Measurements from ENCODE around the gene ICAM1. TPM values are rescaled to one million over a fixed set of nuclear protein-coding genes. Genes with fewer than 3 reads are reported as not detected.

The ICAM1 gene
- total and polyA plus RNA-seq, 2 of the 13 experiments (the other 11 are each of a cell fraction or from before 2014, with no cell fraction given) = 37.9 to 98.4 TPM

DNA sequence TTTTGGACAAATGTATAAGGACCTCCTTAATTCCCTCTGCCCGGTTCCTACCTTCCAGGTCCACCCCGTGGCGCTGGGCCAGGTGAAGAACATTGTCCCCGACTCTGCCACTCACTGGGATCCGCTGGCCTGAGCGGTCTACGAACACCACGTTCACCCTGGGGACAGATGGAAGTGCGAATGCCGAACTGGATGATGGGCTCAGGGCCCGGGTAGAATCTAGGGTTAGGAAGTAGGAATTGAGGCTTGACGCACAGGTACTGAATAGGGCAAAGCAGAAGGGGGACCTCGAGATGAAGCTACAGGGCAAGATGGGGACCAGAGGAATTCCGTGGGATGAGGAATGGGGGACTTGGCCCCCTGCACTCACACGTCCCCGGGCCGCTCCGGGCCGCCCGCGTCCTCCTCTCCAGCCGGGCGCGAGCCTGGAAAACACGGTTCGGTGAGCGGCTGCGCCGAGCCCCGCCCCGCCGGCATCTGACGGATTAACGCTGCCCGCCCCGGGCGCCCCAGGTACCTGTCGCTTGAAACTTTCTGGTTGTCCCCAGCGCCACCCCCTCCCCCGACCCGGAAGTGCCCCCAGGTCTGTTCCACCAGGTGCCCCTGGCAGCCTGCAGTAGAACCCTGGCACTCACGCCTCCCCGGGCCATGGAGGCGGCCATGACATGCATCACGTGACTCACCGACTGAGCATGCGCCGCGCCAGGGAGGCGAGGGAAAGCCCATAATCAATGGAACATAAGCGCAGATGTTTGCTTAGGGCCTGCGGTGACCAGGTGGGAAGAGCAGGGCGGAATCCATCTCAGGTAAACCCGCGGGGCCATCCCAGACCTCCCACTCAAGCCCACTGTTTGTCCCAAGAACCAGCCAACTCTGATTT lies 44.7 kb downstream of the ICAM1 start, which contains the start of gene FDX2 (continued):
- TF ChIP-seq TGIF2 (CRISPR knock-in tag; IDR thresholded peaks at IDR 0.05) (peak; percentile 82), JUN (CRISPR knock-in tag; IDR thresholded peaks at IDR 0.05) (no peak), ZFP62 (CRISPR knock-in tag; IDR thresholded peaks at IDR 0.05) (no peak), NR2C2 (CRISPR knock-in tag; IDR thresholded peaks at IDR 0.05; ENCODE audit: borderline replicate concordance) (peak; percentile 91), ZNF615 (CRISPR knock-in tag; IDR thresholded peaks at IDR 0.05; ENCODE audit: borderline replicate concordance) (no peak), ZNF687 (CRISPR knock-in tag; IDR thresholded peaks at IDR 0.05) (peak; percentile 91), MLX (CRISPR knock-in tag; IDR thresholded peaks at IDR 0.05) (peak; percentile 72), ZNF10 (CRISPR knock-in tag; IDR thresholded peaks at IDR 0.05; ENCODE audit: borderline replicate concordance, low read depth) (no peak), POLR2AphosphoS5 (IDR thresholded peaks at IDR 0.05; ENCODE audit: low read depth, low read length) (peak; percentile 83), PCBP2 (optimal IDR thresholded peaks at IDR 0.05; ENCODE audit: low read depth, low read length, poor library complexity, severe bottlenecking) (no peak), KDM5B (CRISPR knock-in tag; IDR thresholded peaks at IDR 0.05; ENCODE audit: borderline replicate concordance) (no peak), CENPT (CRISPR knock-in tag; IDR thresholded peaks at IDR 0.05; ENCODE audit: low read depth) (no peak), IRF2 (CRISPR knock-in tag; IDR thresholded peaks at IDR 0.05) (peak; percentile 38; the same call in 1 of the 2 replicates), MAF1 (CRISPR knock-in tag; IDR thresholded peaks at IDR 0.05; ENCODE audit: borderline replicate concordance) (peak; percentile 31; the same call in 1 of the 2 replicates), KDM2A (CRISPR knock-in tag; IDR thresholded peaks at IDR 0.05; ENCODE audit: borderline replicate concordance, low read depth) (peak; percentile 99), JARID2 (CRISPR knock-in tag; IDR thresholded peaks at IDR 0.05; ENCODE audit: insufficient replicate concordance) (peak; percentile 65), SMARCC2 (IDR thresholded peaks at IDR 0.05) (no peak), GFI1 (CRISPR knock-in tag; IDR thresholded peaks at IDR 0.05; ENCODE audit: borderline replicate concordance) (peak; percentile 33; the same call in 1 of the 2 replicates), ZNF605 (CRISPR knock-in tag; IDR thresholded peaks at IDR 0.05) (no peak)
- TF ChIP-seq, protein P1, sequence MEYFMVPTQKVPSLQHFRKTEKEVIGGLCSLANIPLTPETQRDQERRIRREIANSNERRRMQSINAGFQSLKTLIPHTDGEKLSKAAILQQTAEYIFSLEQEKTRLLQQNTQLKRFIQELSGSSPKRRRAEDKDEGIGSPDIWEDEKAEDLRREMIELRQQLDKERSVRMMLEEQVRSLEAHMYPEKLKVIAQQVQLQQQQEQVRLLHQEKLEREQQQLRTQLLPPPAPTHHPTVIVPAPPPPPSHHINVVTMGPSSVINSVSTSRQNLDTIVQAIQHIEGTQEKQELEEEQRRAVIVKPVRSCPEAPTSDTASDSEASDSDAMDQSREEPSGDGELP (IDR thresholded peaks at IDR 0.05; ENCODE audit: borderline replicate concordance, low read depth) = 0 out of 2 replicates have a peak, but pooled peaks have one; percentile 42
- TF ChIP-seq, protein P2, sequence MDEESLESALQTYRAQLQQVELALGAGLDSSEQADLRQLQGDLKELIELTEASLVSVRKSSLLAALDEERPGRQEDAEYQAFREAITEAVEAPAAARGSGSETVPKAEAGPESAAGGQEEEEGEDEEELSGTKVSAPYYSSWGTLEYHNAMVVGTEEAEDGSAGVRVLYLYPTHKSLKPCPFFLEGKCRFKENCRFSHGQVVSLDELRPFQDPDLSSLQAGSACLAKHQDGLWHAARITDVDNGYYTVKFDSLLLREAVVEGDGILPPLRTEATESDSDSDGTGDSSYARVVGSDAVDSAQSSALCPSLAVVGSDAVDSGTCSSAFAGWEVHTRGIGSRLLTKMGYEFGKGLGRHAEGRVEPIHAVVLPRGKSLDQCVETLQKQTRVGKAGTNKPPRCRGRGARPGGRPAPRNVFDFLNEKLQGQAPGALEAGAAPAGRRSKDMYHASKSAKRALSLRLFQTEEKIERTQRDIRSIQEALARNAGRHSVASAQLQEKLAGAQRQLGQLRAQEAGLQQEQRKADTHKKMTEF (CRISPR knock-in tag; IDR thresholded peaks at IDR 0.05) = peak; percentile 73
- TF ChIP-seq, protein P3, sequence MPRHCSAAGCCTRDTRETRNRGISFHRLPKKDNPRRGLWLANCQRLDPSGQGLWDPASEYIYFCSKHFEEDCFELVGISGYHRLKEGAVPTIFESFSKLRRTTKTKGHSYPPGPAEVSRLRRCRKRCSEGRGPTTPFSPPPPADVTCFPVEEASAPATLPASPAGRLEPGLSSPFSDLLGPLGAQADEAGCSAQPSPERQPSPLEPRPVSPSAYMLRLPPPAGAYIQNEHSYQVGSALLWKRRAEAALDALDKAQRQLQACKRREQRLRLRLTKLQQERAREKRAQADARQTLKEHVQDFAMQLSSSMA (CRISPR knock-in tag; IDR thresholded peaks at IDR 0.05) = no peak

Measured in HepG2 (cell line).